Stomach (tissue), 4 donors: ENCODE results near the gene PRR5L.

ENCODE experiments used
- CTCF ChIP-seq, 7 experiments: fragments of 450-650 bp in 4 of 7; fragments of 200-600 bp in 3 of 7; sonication (generic) in 3 of 7; IDR thresholded peaks; one replicate each; pipeline ENCODE4 v1.5.1; 2016 to 2019; ENCODE audit warnings: antibody characterized with exemption in 7 of 7, control low read depth in 2 of 7, mild to moderate bottlenecking in 1 of 7
- POLR2AphosphoS5 ChIP-seq, 3 donors: sonication (generic); formaldehyde crosslinking; IDR thresholded peaks; one replicate each; pipeline ENCODE4 v1.6.1; 2016; ENCODE audit warnings: antibody characterized with exemption in 3 of 3

GRCh38 chr11:36326524-36327419 is 30.7 kb downstream of the PRR5L start:
- TF ChIP-seq CTCF (IDR thresholded peaks at IDR 0.05) (no peak), POLR2AphosphoS5 (IDR thresholded peaks at IDR 0.05) (no peak)
